WERI-Rb-1 (cell line): ENCODE data around the gene COL5A3.

Experiments
- DNase-seq: peaks from one replicate; pipeline ENCODE4 v3.0.0-alpha.2; 2020
- H3K27ac ChIP-seq: fragments of 250-450 bp; sonication (Bioruptor Pico); 2 replicates; pipeline ENCODE4 v1.5.1; 2020; ENCODE audit warnings: mild to moderate bottlenecking, moderate library complexity
- H3K27me3 ChIP-seq: fragments of 250-450 bp; sonication (Bioruptor Pico); 2 replicates; pipeline ENCODE4 v1.5.1; 2021; ENCODE audit warnings: mild to moderate bottlenecking, low read depth, moderate library complexity; ENCODE audit not compliant: insufficient read depth, severe bottlenecking
- H3K36me3 ChIP-seq: fragments of 250-450 bp; sonication (Bioruptor Pico); 2 replicates; pipeline ENCODE4 v1.5.1; 2020; ENCODE audit warnings: mild to moderate bottlenecking, moderate library complexity
- H3K4me3 ChIP-seq: 2 replicates; pipeline ENCODE4 v1.5.1; 2011; ENCODE audit warnings: low read depth, mild to moderate bottlenecking, control low read depth, low read length
- H3K9me3 ChIP-seq: fragments of 250-450 bp; sonication (Bioruptor Pico); 2 replicates; pipeline ENCODE4 v1.5.1; 2021; ENCODE audit warnings: mild to moderate bottlenecking, moderate library complexity; ENCODE audit not compliant: severe bottlenecking
- CTCF ChIP-seq: IDR thresholded peaks from 2 replicates; pipeline ENCODE4 v1.5.1; 2011; ENCODE audit warnings: low read depth, mild to moderate bottlenecking, control low read depth, inconsistent platforms, low read length

The COL5A3 gene

GRCh38 chr19:9914315-9915207, 95.7 kb downstream of the COL5A3 start:
- peak overlapping the region; percentile 92 for H3K4me3 ChIP-seq
- peak; percentile 88 for DNase-seq
- no peaks in the 10 kb centered on the region for H3K9me3 ChIP-seq
- peak overlapping the region; percentile 69 for H3K27ac ChIP-seq
- peak; percentile 69 for TF ChIP-seq CTCF
- H3K27me3 ChIP-seq: no peaks in the 10 kb centered on the region
- H3K36me3 ChIP-seq: peaks cover 5% of the 10 kb centered on the region

GRCh38 chr19:9914001-9914314, 96.3 kb downstream of the COL5A3 start:
- Histone ChIP-seq H3K27ac (peak overlapping the region; percentile 69), H3K4me3 (peak overlapping the region; percentile 92), H3K27me3 (no peaks in the 10 kb centered on the region), H3K9me3 (no peaks in the 10 kb centered on the region), H3K36me3 (peaks cover 9% of the 10 kb centered on the region)
- DNase-seq: no peak
- no peak for TF ChIP-seq CTCF

- H3K9me3 ChIP-seq: no peaks in the 10 kb centered on the region
- no peaks in the 10 kb centered on the region for H3K27me3 ChIP-seq
- peak; percentile 58 for DNase-seq
- H3K27ac ChIP-seq: peak overlapping the region; percentile 57
- peak overlapping the region; percentile 92 for H3K4me3 ChIP-seq
- no peak for TF ChIP-seq CTCF
- H3K36me3 ChIP-seq: peaks cover 9% of the 10 kb centered on the region
Observed at GRCh38 chr19:9913237-9914000, 96.9 kb downstream of the COL5A3 start.

- H3K9me3 ChIP-seq: no peaks in the 10 kb centered on the region
- DNase-seq: no peak
- peak overlapping the region; percentile 92 for H3K4me3 ChIP-seq
- no peaks in the 10 kb centered on the region for H3K27me3 ChIP-seq
- no peak for TF ChIP-seq CTCF
- H3K36me3 ChIP-seq: peaks cover 9% of the 10 kb centered on the region
- peak overlapping the region; percentile 57 for H3K27ac ChIP-seq
Observed at GRCh38 chr19:9912551-9913236, 97.6 kb downstream of the COL5A3 start.

GRCh38 chr19:9911524-9912185, 98.6 kb downstream of the COL5A3 start:
- Histone ChIP-seq H3K27me3 (no peaks in the 10 kb centered on the region), H3K36me3 (peaks cover 9% of the 10 kb centered on the region), H3K4me3 (no peak overlapping the region; the same call in 1 of the 2 replicates), H3K9me3 (no peaks in the 10 kb centered on the region), H3K27ac (no peak overlapping the region)
- TF ChIP-seq CTCF: no peak
- DNase-seq: no peak
